WTC11 (cell line): ENCODE data around the gene PSORS1C1. TPM values are rescaled to one million over a fixed set of nuclear protein-coding genes. Genes with fewer than 3 reads are reported as not detected.

Source experiments
- ATAC-seq: fragments of 200-7000 bp; cut with Tn5 transposase; 2 replicates; pipeline ENCODE4 v1.10.0; 2021; ENCODE audit warnings: mild to moderate bottlenecking, moderate library complexity
- CTCF ChIA-PET: fragments of 300-600 bp; sonication (Branson Sonifier 250); formaldehyde crosslinking; loops from one replicate; lab custom pipeline; 2021; ENCODE audit warnings: antibody characterized with exemption; lab: Charles Lee
- POLR2A ChIA-PET: fragments of 350-600 bp; sonication (Branson Sonifier 250); formaldehyde crosslinking; loops from one replicate; lab custom pipeline; 2021; ENCODE audit warnings: antibody characterized with exemption; lab: Charles Lee
- DNase-seq: peaks from one replicate; pipeline ENCODE4 v3.0.0; 2021; ENCODE audit warnings: low spot score
- H3K27ac Mint-ChIP-seq: 2 replicates; pipeline ENCODE4 v1.8.0; 2021; ENCODE audit warnings: mixed read lengths
- H3K27me3 Mint-ChIP-seq: 2 replicates; pipeline ENCODE4 v1.8.0; 2021; ENCODE audit warnings: low read depth, mild to moderate bottlenecking, moderate library complexity, mixed read lengths
- H3K36me3 Mint-ChIP-seq: 2 replicates; pipeline ENCODE4 v1.8.0; 2021; ENCODE audit warnings: mixed read lengths
- H3K4me1 Mint-ChIP-seq: 2 replicates; pipeline ENCODE4 v1.8.0; 2022; ENCODE audit warnings: mixed read lengths
- H3K4me3 Mint-ChIP-seq: 2 replicates; pipeline ENCODE4 v1.8.0; 2021; ENCODE audit warnings: mild to moderate bottlenecking, moderate library complexity, mixed read lengths
- H3K9me3 Mint-ChIP-seq: 2 replicates; pipeline ENCODE4 v1.8.0; 2021; ENCODE audit warnings: mixed read lengths
- CREM ChIP-seq: sonication (generic); formaldehyde crosslinking; IDR thresholded peaks from 2 replicates; pipeline ENCODE4 v1.8.1; 2022; ENCODE audit warnings: mild to moderate bottlenecking, missing genetic modification reagents, moderate library complexity
- E2F5 ChIP-seq: sonication (generic); formaldehyde crosslinking; IDR thresholded peaks from 2 replicates; pipeline ENCODE4 v1.8.1; 2022; ENCODE audit warnings: mild to moderate bottlenecking, moderate library complexity, missing genetic modification reagents
- ETV6 ChIP-seq: sonication (generic); formaldehyde crosslinking; IDR thresholded peaks from 2 replicates; pipeline ENCODE4 v1.8.1; 2022; ENCODE audit warnings: mild to moderate bottlenecking, missing genetic modification reagents
- IRF2 ChIP-seq: sonication (generic); formaldehyde crosslinking; IDR thresholded peaks from 2 replicates; pipeline ENCODE4 v1.8.0; 2022; ENCODE audit warnings: low read depth, missing genetic modification reagents, borderline replicate concordance
- SP1 ChIP-seq: sonication (generic); formaldehyde crosslinking; conservative IDR thresholded peaks from 2 replicates; pipeline ENCODE4 v1.8.1; 2022; ENCODE audit warnings: missing genetic modification reagents
- TCF7 ChIP-seq: sonication (generic); formaldehyde crosslinking; IDR thresholded peaks from 2 replicates; pipeline ENCODE4 v1.8.0; 2022; ENCODE audit warnings: mild to moderate bottlenecking, low read depth, missing genetic modification reagents, moderate library complexity
- USF2 ChIP-seq: sonication (generic); formaldehyde crosslinking; IDR thresholded peaks from 2 replicates; pipeline ENCODE4 v1.8.1; 2023; ENCODE audit warnings: mild to moderate bottlenecking, missing genetic modification reagents, moderate library complexity
- ZNF219 ChIP-seq: sonication (generic); formaldehyde crosslinking; IDR thresholded peaks from 2 replicates; pipeline ENCODE4 v1.8.0; 2023; ENCODE audit warnings: missing genetic modification reagents, mild to moderate bottlenecking, borderline replicate concordance
- ZNF263 ChIP-seq: sonication (generic); formaldehyde crosslinking; IDR thresholded peaks from 2 replicates; pipeline ENCODE4 v1.8.1; 2022; ENCODE audit warnings: low read depth, mild to moderate bottlenecking, moderate library complexity, missing genetic modification reagents
- ZNF317 ChIP-seq: sonication (generic); formaldehyde crosslinking; IDR thresholded peaks from 2 replicates; pipeline ENCODE4 v1.8.1; 2023; ENCODE audit warnings: low read depth, mild to moderate bottlenecking, moderate library complexity, missing genetic modification reagents, borderline replicate concordance
- total RNA-seq: library from RNA; stranded (reverse); gene quantifications from 3 replicates; pipeline ENCODE4 v1.2.3, GENCODE V29; 2021
- TF ChIP-seq, protein P1 (sequence below): sonication (generic); formaldehyde crosslinking; IDR thresholded peaks from 2 replicates; pipeline ENCODE4 v1.8.1; 2023; ENCODE audit warnings: mild to moderate bottlenecking, missing genetic modification reagents, borderline replicate concordance
- TF ChIP-seq, protein P2 (sequence below): fragments of 200-600 bp; IDR thresholded peaks from 2 replicates; pipeline ENCODE4 v1.8.0; 2022; ENCODE audit warnings: antibody characterized with exemption
- TF ChIP-seq, protein P3 (sequence below): sonication (generic); formaldehyde crosslinking; IDR thresholded peaks from 2 replicates; pipeline ENCODE4 v1.8.1; 2023; ENCODE audit warnings: mild to moderate bottlenecking, missing genetic modification reagents
- TF ChIP-seq, protein P4 (sequence below): fragments of 250-450 bp; sonication (Bioruptor Pico); IDR thresholded peaks from 2 replicates; pipeline ENCODE4 v1.9.0; 2021; ENCODE audit warnings: mild to moderate bottlenecking, borderline replicate concordance

The PSORS1C1 gene
- total RNA-seq, 1 experiment from 2014 or later: 0.66 TPM

- Mint-ChIP-seq H3K9me3 (peaks cover 4% of the 10 kb centered on the region; the same call in 1 of the 2 replicates), H3K36me3 (no peaks in the 10 kb centered on the region), H3K27ac (no peak overlapping the region), H3K4me3 (no peak overlapping the region), H3K27me3 (peaks cover 10% of the 10 kb centered on the region), H3K4me1 (peaks cover 38% of the 10 kb centered on the region)
- ChIA-PET CTCF (interaction anchor here (0.5 to 6.8 kb wide), 12 partner anchors 10 to 272 kb away, joined by 3 to 90 read pairs (median 5); partner anchors contain the start of genes C6orf15, PSORS1C1 and TCF19), POLR2A (interaction anchor here (0.6 kb wide), 1 partner anchor 33 kb away, joined by 3 read pairs; no protein-coding TSS in a partner anchor)
- TF ChIP-seq ZNF263 (CRISPR knock-in tag): no peak
- TF ChIP-seq IRF2 (CRISPR knock-in tag): no peak
- TF ChIP-seq ETV6 (CRISPR knock-in tag): no peak
- no peak for TF ChIP-seq SP1
- no peak for TF ChIP-seq CREM
- DNase-seq (no peak), ATAC-seq (0 out of 2 replicates have a peak, but pooled peaks have one; percentile 12)
These were observed 12.0 kb downstream of the PSORS1C1 start for GRCh38 chr6:31126396-31127175.

GRCh38 chr6:31128093-31128676 is 13.6 kb downstream of the PSORS1C1 start:
- POLR2A ChIA-PET: no interaction called here
- H3K27me3 Mint-ChIP-seq: peaks cover 10% of the 10 kb centered on the region
- peaks cover 42% of the 10 kb centered on the region for H3K4me1 Mint-ChIP-seq
- DNase-seq (peak; percentile 88), ATAC-seq (peak; percentile 75)
- TF ChIP-seq, protein P1, sequence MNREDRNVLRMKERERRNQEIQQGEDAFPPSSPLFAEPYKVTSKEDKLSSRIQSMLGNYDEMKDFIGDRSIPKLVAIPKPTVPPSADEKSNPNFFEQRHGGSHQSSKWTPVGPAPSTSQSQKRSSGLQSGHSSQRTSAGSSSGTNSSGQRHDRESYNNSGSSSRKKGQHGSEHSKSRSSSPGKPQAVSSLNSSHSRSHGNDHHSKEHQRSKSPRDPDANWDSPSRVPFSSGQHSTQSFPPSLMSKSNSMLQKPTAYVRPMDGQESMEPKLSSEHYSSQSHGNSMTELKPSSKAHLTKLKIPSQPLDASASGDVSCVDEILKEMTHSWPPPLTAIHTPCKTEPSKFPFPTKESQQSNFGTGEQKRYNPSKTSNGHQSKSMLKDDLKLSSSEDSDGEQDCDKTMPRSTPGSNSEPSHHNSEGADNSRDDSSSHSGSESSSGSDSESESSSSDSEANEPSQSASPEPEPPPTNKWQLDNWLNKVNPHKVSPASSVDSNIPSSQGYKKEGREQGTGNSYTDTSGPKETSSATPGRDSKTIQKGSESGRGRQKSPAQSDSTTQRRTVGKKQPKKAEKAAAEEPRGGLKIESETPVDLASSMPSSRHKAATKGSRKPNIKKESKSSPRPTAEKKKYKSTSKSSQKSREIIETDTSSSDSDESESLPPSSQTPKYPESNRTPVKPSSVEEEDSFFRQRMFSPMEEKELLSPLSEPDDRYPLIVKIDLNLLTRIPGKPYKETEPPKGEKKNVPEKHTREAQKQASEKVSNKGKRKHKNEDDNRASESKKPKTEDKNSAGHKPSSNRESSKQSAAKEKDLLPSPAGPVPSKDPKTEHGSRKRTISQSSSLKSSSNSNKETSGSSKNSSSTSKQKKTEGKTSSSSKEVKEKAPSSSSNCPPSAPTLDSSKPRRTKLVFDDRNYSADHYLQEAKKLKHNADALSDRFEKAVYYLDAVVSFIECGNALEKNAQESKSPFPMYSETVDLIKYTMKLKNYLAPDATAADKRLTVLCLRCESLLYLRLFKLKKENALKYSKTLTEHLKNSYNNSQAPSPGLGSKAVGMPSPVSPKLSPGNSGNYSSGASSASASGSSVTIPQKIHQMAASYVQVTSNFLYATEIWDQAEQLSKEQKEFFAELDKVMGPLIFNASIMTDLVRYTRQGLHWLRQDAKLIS (CRISPR knock-in tag): no peak
- TF ChIP-seq TCF7 (CRISPR knock-in tag) (no peak), E2F5 (CRISPR knock-in tag) (no peak)
- TF ChIP-seq, protein P2, sequence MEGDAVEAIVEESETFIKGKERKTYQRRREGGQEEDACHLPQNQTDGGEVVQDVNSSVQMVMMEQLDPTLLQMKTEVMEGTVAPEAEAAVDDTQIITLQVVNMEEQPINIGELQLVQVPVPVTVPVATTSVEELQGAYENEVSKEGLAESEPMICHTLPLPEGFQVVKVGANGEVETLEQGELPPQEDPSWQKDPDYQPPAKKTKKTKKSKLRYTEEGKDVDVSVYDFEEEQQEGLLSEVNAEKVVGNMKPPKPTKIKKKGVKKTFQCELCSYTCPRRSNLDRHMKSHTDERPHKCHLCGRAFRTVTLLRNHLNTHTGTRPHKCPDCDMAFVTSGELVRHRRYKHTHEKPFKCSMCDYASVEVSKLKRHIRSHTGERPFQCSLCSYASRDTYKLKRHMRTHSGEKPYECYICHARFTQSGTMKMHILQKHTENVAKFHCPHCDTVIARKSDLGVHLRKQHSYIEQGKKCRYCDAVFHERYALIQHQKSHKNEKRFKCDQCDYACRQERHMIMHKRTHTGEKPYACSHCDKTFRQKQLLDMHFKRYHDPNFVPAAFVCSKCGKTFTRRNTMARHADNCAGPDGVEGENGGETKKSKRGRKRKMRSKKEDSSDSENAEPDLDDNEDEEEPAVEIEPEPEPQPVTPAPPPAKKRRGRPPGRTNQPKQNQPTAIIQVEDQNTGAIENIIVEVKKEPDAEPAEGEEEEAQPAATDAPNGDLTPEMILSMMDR: peak; percentile 90
- TF ChIP-seq, protein P3, sequence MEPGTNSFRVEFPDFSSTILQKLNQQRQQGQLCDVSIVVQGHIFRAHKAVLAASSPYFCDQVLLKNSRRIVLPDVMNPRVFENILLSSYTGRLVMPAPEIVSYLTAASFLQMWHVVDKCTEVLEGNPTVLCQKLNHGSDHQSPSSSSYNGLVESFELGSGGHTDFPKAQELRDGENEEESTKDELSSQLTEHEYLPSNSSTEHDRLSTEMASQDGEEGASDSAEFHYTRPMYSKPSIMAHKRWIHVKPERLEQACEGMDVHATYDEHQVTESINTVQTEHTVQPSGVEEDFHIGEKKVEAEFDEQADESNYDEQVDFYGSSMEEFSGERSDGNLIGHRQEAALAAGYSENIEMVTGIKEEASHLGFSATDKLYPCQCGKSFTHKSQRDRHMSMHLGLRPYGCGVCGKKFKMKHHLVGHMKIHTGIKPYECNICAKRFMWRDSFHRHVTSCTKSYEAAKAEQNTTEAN (CRISPR knock-in tag): no peak
- TF ChIP-seq, all 79 proteins: peak for 1
- peaks cover 4% of the 10 kb centered on the region; the same call in 1 of the 2 replicates for H3K9me3 Mint-ChIP-seq
- CTCF ChIA-PET: interaction anchor here (1.2 to 6.8 kb wide), 11 partner anchors 9 to 239 kb away, joined by 4 to 90 read pairs (median 9); partner anchors contain the start of genes C6orf15 and PSORS1C1
- peak overlapping the region; percentile 2; the same call in 1 of the 2 replicates for H3K27ac Mint-ChIP-seq
- H3K36me3 Mint-ChIP-seq: no peaks in the 10 kb centered on the region
- H3K4me3 Mint-ChIP-seq: no peak overlapping the region

- Mint-ChIP-seq H3K9me3 (peaks cover 4% of the 10 kb centered on the region; the same call in 1 of the 2 replicates), H3K27ac (no peak overlapping the region), H3K4me1 (peaks cover 39% of the 10 kb centered on the region), H3K4me3 (no peak overlapping the region), H3K27me3 (peaks cover 10% of the 10 kb centered on the region), H3K36me3 (no peaks in the 10 kb centered on the region)
- ATAC-seq (no peak), DNase-seq (no peak)
- CTCF ChIA-PET: interaction anchor here (0.5 to 6.8 kb wide), 14 partner anchors 8 to 238 kb away, joined by 3 to 90 read pairs (median 4); partner anchors contain the start of genes C6orf15 and PSORS1C1
- POLR2A ChIA-PET: interaction anchor here (0.6 kb wide), 1 partner anchor 32 kb away, joined by 8 read pairs; no protein-coding TSS in a partner anchor
- TF ChIP-seq, protein P4, sequence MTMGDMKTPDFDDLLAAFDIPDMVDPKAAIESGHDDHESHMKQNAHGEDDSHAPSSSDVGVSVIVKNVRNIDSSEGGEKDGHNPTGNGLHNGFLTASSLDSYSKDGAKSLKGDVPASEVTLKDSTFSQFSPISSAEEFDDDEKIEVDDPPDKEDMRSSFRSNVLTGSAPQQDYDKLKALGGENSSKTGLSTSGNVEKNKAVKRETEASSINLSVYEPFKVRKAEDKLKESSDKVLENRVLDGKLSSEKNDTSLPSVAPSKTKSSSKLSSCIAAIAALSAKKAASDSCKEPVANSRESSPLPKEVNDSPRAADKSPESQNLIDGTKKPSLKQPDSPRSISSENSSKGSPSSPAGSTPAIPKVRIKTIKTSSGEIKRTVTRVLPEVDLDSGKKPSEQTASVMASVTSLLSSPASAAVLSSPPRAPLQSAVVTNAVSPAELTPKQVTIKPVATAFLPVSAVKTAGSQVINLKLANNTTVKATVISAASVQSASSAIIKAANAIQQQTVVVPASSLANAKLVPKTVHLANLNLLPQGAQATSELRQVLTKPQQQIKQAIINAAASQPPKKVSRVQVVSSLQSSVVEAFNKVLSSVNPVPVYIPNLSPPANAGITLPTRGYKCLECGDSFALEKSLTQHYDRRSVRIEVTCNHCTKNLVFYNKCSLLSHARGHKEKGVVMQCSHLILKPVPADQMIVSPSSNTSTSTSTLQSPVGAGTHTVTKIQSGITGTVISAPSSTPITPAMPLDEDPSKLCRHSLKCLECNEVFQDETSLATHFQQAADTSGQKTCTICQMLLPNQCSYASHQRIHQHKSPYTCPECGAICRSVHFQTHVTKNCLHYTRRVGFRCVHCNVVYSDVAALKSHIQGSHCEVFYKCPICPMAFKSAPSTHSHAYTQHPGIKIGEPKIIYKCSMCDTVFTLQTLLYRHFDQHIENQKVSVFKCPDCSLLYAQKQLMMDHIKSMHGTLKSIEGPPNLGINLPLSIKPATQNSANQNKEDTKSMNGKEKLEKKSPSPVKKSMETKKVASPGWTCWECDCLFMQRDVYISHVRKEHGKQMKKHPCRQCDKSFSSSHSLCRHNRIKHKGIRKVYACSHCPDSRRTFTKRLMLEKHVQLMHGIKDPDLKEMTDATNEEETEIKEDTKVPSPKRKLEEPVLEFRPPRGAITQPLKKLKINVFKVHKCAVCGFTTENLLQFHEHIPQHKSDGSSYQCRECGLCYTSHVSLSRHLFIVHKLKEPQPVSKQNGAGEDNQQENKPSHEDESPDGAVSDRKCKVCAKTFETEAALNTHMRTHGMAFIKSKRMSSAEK (CRISPR knock-in tag): no peak
- TF ChIP-seq ZNF317 (CRISPR knock-in tag) (no peak), ZNF219 (CRISPR knock-in tag) (no peak), USF2 (CRISPR knock-in tag) (no peak)
These were observed 14.5 kb downstream of the PSORS1C1 start for GRCh38 chr6:31129130-31129529.
